Measurements from ENCODE around the gene AP5Z1.

DNA sequence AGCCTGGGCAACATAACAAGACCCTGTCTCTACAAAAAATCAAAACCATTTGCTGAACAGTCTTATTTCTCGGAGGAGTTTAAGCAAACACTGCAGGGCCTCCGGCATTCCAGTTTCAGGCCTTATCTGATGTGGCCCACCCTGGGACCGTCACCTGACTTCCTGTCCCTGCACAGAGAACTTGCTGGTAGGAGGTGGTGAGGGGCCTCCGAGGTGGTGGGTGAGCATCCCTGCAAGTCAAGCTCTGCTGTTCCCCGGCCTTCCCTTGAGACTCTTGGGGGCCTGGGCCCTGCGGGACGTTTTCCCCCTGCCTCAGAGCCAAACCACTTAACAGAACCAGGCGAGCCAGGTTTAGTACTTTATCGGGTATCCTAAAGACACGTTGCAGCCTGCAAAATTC, 44.5 kb upstream of the AP5Z1 start:
- no peak for TF ChIP-seq POLR2A (IDR thresholded peaks at IDR 0.05; ENCODE audit: low read depth, low read length)
- TF ChIP-seq TAF1 (IDR thresholded peaks at IDR 0.05; ENCODE audit: borderline replicate concordance, low read depth, low read length): no peak
